Measurements from ENCODE around the gene GLT6D1.

GLT6D1 gene

DNA sequence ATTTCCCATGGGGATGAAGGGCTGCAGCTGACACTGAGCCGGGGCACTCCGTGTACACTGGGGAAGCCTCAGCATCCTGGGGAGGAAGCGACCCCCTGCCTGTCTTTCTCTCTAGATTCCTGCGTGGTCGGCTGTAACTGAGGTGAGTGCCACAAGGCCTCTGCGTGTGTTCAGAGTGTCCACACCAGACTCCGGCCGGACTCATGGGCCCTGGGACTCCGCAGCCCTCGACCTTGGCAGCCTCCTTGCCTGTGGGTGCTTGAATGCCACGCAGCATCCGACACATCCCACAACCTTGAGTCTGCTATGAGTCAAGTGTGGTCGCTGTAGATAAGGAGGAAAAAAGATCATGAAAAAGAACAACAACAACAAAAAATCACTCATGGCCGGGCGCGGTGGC, 54.4 kb downstream of the GLT6D1 start:
- DNase-seq (ENCODE audit: low read depth in 2 of 2) = no peak

DNA sequence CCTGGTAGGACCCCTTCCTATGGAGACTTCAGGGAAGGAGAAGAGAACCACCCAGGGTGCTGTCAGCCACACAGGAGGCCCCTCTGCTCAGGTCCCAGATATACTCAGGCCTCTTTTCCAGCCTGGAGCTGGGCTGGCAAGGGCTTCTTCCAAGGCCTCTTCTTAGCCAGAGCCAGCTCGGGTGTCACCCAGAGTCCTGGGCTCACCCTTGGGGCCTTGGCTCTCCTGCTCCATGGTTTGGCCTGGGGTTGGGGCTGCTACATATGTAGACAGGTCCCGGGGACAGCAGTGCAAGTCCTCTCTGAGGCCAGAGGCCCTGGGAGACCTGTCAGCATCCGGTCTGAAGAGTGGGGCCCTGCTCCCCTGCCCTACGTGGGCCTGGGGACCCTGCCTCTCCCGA, 55.0 kb downstream of the GLT6D1 start:
- DNase-seq (ENCODE audit: low read depth in 2 of 2) = no peak

DNA sequence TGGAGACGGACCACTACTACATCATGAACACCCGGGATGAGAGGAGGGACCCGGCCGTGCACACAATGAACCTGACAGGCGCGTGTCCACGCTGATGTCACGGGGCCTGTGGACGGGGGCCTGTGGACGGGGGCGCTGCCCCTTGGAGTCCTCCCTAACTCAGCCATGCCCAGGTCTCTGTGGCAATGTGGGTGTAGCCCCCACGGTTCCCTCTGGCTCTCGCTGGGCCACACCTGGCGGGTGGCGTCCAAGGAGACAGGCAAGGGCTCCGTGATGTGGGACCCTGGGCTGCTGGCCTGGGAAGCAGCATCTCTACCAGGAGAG, 55.7 kb downstream of the GLT6D1 start:
- no peak for DNase-seq (ENCODE audit: low read depth in 2 of 2)

DNA sequence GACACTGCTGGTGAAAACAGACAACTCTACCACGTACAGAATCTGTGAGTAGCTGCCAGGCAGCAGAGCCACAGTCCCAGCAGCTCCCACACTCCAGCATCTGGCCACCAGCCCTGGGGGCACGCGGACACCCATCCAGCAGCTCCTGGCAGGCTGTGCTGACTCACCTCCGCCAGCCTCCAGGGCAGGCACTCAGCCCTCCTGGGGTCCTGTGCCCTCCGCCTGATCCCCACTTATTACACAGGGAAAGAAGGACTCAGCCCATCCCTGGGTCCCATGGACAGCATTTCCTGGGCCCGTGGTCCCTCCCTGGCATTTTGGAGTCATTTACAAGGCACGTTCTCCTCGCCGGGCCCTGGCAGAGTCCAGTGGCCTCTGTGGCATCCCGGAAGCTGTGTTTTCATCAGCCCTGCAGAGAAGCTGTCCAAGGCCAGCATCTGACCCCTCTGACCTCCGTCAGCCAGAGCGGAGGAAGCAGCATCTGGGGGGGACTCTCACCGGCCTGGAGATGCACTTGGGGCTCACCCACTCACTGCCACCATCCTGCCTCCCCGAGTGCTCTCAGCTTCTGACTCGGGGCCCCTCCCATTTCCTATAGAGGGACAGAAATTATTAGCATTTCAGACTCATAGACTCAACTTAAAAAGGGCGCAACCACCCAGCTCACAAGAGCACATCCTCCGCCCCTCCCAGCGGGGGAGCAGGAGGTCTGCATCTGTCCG, 56.2 kb downstream of the GLT6D1 start:
- DNase-seq (ENCODE audit: low read depth in 2 of 2) = no peak

DNA sequence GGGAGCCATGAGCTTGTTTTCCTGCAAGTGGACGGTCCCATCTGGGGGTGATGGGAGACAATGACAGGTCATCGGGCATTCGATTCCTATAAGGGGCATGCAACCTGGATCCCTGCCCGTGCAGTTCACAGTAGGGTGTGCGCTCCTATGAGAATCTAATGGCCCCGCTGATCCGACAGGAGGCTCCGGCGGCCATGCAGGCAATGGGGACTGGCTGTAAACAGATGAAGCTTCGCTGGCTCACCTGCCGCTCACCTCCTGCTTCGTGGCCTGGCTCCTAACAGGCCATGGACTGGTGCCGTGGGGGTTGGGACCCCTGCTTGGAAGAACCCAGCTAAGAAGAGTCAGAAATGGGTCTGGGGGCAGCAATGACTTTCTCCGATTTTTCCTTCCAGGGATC, 56.8 kb downstream of the GLT6D1 start:
- DNase-seq (ENCODE audit: low read depth in 2 of 2) = no peak

DNA sequence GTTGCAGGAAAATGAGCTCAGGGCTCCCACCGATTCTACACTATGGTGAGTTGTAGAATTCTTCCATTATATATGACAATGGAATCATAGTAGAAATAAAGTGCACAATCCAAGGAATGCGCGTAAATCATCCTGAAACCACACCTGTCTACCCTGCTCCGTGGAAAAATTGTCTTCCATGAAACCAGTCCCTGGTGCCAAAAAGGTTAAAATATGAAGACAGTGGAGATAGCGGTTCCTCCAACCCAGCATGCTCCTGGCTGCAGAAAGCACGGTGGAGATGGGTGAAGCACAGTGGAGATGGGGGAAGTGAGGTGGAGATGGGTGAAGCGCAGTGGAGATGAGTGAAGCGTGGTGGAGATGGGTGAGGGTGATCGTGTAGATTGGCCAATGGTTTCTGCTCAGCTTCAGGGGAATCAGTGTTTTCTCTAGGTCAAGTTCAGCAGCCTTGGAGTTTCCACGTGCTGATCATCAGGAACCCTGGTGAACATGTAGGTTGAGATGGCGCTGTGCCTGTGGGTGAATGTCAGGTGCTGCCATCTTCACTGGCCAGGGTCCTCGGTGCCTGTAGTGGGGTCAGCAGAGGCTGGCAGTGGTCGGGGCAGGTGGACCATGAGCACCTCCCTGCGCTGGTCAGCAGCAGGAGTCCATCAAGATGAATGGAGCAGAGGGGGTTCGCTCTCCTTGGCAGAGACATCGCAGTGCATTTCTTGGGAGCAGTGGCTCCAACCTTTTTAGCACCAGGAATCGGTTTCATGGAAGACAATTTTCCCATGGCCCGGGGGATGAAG, 57.5 kb downstream of the GLT6D1 start:
- no peak for DNase-seq (ENCODE audit: low read depth in 2 of 2)

DNA sequence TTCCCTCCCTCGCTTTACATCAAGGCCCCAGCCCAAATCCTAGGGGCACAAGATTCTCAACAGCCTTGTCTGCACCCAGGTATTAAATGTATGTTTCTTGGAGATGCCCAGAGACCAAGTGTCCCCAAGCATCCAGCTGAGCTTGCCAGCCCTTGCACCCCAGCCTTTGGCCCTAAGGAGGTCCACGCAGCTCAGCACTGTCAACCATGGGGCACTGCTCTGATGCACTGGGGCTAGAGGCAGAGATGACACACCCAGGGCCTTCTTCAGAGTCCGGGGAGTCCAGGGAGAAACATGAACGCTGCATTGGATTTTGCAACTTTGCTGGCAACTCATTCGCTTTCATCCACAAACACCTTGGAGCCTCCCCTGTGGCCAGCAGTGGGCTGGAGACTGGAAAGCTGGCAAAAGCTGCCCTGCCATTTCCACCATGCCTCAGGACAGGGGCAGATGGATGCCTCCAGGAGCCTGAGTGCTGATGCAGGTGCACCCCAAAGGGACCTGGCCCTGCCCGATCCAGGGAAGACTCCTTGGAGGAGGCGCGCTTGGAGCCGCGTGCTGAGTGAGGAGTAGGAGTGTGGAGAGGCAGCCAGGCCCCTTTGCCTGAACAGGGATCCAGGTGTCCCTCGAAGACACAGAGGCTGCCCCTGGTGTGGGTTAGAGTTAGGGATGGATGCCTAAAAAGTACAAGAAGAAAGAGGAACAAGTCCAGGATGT, 58.5 kb downstream of the GLT6D1 start:
- no peak for DNase-seq (ENCODE audit: low read depth in 2 of 2)

DNA sequence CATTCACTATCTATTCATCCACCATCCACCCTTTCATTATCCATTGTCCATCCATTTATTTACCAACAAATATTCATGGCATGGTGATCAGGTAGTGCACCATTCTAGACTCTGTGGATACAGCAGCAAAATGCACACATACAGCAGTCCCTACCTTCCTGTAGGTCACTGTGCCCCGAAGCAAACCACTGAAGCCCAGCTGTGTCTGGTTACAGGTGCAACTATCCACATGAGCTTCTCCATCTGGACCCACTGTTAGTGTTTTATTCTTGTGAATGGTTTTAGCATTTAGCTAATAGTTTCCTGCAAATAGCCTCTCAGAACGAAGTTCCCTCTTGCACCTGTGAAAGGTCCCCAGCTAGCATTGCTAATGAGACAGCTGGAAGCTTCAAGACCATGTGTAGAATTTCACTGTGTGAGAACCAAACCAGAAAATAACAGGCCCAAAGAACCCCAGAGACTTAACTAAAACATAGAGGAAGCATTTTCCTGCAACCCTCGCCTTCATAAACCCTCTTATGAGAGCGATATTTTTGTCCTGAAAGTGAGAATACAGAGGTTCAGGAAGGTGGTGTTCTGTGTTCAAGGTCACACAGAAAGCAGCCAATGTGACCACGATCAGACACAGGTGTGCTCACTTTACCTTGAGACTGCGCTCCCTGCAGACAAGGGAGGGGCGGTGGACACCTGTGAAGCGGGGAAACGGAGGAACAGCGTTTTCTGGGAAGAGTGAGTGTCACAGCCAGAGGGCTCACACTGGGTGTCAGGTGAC, 59.3 kb downstream of the GLT6D1 start:
- DNase-seq (ENCODE audit: low read depth in 2 of 2) = no peak

DNA sequence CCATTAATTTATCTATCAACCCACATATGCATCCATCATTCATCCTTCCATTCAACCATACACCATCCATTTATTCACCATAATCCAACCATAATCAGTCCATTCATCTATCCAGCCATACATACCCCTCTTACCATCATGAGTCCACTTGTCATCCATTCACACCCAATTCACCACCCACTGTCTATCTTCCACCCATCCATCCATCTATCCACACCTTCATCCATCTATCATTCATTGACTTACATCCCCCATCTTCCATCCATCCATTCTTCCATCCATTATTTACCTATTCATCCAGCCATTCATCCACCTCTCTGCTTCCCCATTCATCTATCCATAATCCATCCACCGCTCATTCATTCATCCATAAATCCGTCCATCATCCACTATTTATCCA, 60.0 kb downstream of the GLT6D1 start:
- DNase-seq (ENCODE audit: low read depth in 2 of 2) = no peak

DNA sequence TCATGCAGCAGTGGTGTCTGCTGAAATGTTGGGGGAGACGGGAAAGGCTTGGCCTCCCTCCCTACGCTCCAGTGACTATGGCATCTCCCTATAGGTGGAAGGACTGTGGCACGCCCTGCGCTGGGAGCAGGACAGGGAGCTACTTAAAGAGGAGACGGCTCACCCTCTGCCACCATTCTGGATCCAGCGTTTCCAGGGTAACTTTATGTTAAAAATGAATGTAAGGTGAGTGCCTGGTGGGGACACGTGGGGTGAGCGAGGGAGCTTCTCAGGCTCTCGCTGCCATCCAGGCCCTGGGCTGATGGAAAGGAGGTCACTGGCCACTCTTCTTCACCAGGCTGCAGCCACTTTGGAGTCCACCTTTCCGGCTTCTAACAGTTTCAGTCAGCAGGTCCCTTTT, 62.1 kb downstream of the GLT6D1 start:
- DNase-seq (ENCODE audit: low read depth in 2 of 2) = no peak

DNA sequence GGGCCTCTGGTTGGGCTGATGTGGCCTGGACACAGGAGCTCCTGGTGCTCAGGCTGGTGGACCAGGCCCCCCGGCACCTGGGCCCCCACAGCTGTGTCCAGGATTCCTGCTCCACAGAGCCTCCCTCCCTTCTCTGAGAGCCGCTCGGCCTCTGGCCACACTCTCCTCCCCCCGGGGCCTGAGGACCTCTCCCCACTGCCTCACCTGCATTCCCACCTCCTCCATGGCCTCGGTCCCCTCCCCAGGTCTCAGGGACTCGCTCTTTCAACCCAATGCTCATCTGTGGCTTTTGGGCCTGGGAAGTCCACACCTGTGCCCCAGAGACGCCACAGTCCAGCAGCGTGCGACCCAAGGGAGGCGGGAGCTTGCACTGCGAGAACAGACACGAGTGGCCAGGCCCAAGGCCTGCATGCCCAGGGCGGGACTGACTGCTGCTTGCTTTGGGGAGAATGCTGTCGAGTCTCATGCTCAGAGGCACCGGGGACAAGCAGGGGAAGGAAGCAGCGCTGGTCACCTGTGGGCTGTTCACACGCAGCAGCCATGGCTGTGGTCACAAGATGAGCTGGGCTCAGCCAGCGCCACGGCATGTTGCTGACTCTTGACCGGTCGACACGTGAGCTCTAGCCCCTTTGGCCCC, 63.2 kb downstream of the GLT6D1 start:
- no peak for DNase-seq (ENCODE audit: low read depth in 2 of 2)

DNA sequence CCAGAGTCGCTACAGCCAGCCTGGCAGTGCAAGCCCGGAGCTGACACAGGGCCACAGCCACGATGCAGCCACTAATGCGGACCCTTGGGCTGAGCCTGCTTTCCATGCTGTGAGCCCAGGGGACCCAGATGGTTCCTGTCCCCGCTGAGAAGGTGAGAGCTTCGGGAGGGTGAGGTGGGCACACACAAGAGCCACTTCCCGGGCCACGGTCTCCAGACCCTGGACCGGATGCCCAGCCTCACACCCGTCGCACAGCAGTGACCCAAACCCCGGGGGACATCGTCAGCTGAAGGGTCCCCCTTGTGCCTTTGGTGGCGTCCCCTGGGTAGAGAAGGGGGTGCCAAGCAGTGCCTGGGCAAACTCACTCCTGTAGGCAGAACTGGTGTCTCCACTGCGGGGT, 64.4 kb downstream of the GLT6D1 start:
- DNase-seq (ENCODE audit: low read depth in 2 of 2) = no peak

DNA sequence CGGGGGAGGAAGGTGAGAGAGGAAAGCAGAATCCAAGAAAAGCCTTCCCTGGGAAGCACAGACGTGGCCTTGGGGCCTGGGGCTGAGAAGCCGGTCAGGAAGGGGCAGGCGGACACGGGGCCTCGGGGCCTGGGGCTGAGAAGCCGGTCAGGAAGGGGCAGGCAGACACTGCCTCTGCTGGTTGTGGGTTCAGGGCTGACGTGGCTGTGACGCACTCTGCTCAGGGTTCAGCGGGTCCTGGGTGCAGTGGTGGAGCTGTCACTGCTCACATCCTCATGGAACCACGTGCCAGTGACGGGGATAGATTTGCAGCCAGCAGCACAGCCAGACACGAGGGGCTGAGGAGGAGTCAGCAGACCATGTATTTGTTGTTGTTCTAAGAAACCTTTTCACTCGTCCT, 65.0 kb downstream of the GLT6D1 start:
- DNase-seq (ENCODE audit: low read depth in 2 of 2) = no peak
